ENCODE measurements around the gene DDX54.

DNA sequence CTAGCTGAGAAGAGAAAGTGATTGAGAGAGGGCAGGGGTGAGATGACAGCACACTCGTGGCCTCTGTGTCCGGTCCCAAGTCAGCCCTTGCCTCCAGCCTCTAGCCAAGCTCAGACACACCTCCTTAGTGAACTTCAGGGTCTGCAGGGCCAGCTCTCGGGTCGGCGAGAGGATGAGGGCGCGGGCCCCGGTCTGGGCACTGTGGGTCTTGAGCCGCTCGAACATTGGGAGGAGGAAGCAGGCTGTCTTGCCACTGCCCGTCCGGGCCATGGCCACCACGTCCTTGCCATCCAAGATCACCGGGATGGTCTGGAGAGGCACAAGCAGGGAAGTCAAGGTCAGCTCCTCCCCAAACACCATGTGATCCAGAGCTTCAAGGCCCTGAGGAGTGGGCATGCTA is 6.3 kb downstream of the DDX54 start:
- TF ChIP-seq CTCF (IDR thresholded peaks at IDR 0.05) (no peak), POLR2A (IDR thresholded peaks at IDR 0.05) (no peak), POLR2AphosphoS5 (IDR thresholded peaks at IDR 0.05) (no peak), EP300 (IDR thresholded peaks at IDR 0.05) (no peak)

All from suprapubic skin (tissue), 4 donors.